Testis (tissue), 5 donors: Measurements from ENCODE around the gene ADAMTS5. TPM values are rescaled to one million over a fixed set of nuclear protein-coding genes. Genes with fewer than 3 reads are reported as not detected.

Experiments used
- DNase-seq: peaks from one replicate; pipeline ENCODE4 v3.0.0-alpha.2; 2019
- H3K27ac ChIP-seq, 2 donors: fragments of 200-600 bp; sonication (generic); one replicate each; pipeline ENCODE4 v1.5.1; 2019
- H3K27me3 ChIP-seq: fragments of 200-600 bp; sonication (generic); one replicate; pipeline ENCODE4 v1.5.1; 2019
- H3K36me3 ChIP-seq: fragments of 200-600 bp; sonication (generic); one replicate; pipeline ENCODE4 v1.5.1; 2017; ENCODE audit warnings: low read depth; ENCODE audit errors: missing control alignments
- H3K4me1 ChIP-seq: fragments of 200-600 bp; sonication (generic); one replicate; pipeline ENCODE4 v1.5.1; 2019
- H3K4me3 ChIP-seq, 2 donors: fragments of 200-600 bp; sonication (generic); one replicate each; pipeline ENCODE4 v1.5.1; 2017 to 2019
- H3K9me3 ChIP-seq: fragments of 200-600 bp; sonication (generic); one replicate; pipeline ENCODE4 v1.5.1; 2017
- POLR2A ChIP-seq: fragments of 450-650 bp; IDR thresholded peaks from one replicate; pipeline ENCODE4 v1.6.1; 2017; ENCODE audit warnings: antibody characterized with exemption, mild to moderate bottlenecking, moderate library complexity
- WGBS, 2 donors: methylation state at CpG; one replicate each; pipeline ENCODE4 v1.1.5; 2018; 5-methylcytosine and 5-hydroxymethylcytosine counted together
- intact Hi-C: fragments of 100-400 bp; cut with DNase I; formaldehyde crosslinking; loops from one replicate; pipeline ENCODE4 v1.15.1; 2023; ENCODE audit warnings: low total_unique reads
- long read RNA-seq, 2 donors: transcript quantifications; one replicate each; lab custom pipeline, GENCODE V29; 2026
- polyA plus RNA-seq: library from polyadenylated mRNA; stranded (reverse); fragments of 350-450 nt; fragmentation: Illumina TruSeq; extraction: RNeasy Lipid Tissue Mini Kit (QIAGEN cat#74804); gene quantifications from one replicate; pipeline ENCODE4 v1.2.3, GENCODE V29; 2014; ENCODE audit warnings: low read depth, low replicate concordance; ENCODE audit not compliant: insufficient read depth
- total RNA-seq, 2 donors: library from RNA; depleted of rRNA; stranded (reverse); fragments of >200 nt; gene quantifications; one replicate each; pipeline ENCODE4 v1.2.3, GENCODE V29; 2016
- TF ChIP-seq, protein P1 (sequence below), 3 experiments: fragments of 450-650 bp in 2 of 3; fragments of 200-600 bp in 1 of 3; sonication (generic) in 1 of 3; IDR thresholded peaks; one replicate each; pipeline ENCODE4 v1.5.1; 2016 to 2019; ENCODE audit warnings: antibody characterized with exemption in 3 of 3, mild to moderate bottlenecking in 2 of 3, moderate library complexity in 1 of 3

ADAMTS5 gene
- 1 to 10 TPM; 1.9 to 3.7 TPM for total RNA-seq
- 2.6 TPM for polyA plus RNA-seq
- long read RNA-seq, donor 1, full-length matches to known transcripts, result 8 of 17 reads
- long read RNA-seq, donor 1, partial matches to known transcripts, result 9 of 17 reads
- long read RNA-seq, donor 1, other reads (novel, unspliced or antisense), result 0 of 17 reads
- long read RNA-seq, donor 2, full-length matches to known transcripts, result 3 of 9 reads
- long read RNA-seq, donor 2, partial matches to known transcripts, result 6 of 9 reads
- long read RNA-seq, donor 2, other reads (novel, unspliced or antisense), result 0 of 9 reads

DNA sequence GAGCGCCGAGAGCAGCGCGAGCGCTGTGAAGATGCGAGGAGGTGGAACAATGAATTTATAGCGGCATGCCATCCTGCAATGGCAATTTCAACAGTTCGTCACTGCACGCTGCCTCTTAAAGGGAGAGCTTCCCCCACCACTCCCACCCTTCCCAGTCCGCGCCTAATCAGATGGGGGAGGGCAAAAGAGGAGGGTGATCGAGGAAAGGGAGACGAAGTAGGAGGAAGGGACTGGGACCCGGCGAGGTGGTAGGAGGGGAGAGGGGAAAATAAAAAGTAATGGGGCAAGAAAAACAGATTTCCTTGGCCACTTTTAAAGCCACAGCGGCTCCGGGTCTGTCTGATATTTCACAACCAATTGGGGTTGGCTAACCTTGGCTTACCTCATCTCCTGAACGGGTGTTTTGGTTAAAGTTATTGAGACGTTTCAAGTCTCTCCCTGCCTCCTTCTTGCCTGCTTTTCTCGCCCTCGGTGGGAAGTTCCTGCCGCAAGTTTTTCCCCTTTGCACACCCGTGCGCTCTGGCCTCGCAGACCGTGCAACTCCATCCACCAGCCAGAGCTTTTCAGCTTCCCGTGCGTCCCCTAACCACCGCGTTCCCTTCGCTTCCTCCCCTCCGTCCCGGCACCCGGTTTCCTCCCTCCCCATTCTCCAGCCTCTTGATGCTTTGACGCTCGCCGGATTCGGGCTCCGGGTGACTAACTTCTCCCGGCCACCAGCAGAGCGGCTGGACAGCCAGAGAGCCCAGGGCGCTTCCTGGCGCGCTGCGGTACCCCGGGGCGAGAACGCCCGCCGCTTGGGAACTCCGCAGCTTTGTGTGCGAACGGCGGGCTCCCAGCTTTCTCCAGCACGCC, at the start of gene ADAMTS5:
TSS of gene ADAMTS5 (minus strand) at position 27 of the 852 bp plus-strand sequence. CDS start 697 bp downstream, outside the sequence.
- H3K4me3 ChIP-seq, result peak within 1 kb of the TSS; percentile 55 to 68
- TF ChIP-seq, protein P1, sequence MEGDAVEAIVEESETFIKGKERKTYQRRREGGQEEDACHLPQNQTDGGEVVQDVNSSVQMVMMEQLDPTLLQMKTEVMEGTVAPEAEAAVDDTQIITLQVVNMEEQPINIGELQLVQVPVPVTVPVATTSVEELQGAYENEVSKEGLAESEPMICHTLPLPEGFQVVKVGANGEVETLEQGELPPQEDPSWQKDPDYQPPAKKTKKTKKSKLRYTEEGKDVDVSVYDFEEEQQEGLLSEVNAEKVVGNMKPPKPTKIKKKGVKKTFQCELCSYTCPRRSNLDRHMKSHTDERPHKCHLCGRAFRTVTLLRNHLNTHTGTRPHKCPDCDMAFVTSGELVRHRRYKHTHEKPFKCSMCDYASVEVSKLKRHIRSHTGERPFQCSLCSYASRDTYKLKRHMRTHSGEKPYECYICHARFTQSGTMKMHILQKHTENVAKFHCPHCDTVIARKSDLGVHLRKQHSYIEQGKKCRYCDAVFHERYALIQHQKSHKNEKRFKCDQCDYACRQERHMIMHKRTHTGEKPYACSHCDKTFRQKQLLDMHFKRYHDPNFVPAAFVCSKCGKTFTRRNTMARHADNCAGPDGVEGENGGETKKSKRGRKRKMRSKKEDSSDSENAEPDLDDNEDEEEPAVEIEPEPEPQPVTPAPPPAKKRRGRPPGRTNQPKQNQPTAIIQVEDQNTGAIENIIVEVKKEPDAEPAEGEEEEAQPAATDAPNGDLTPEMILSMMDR (IDR thresholded peaks at IDR 0.05), result no peak
- TF ChIP-seq POLR2A, result no peak
- WGBS, 2 donors, result 1 to 2% methylated on average over 53 to 55 of the region's 55 CpGs
- H3K27ac ChIP-seq, result peak within 1 kb of the TSS; percentile 33 to 81
- DNase-seq, result peak; percentile 30
- intact Hi-C loops, result no loop called here
- H3K9me3 ChIP-seq, result no peaks in the 10 kb centered on the region
- peaks cover 5% of the 10 kb centered on the region for H3K4me1 ChIP-seq
- H3K27me3 ChIP-seq, result no peaks in the 10 kb centered on the region
- H3K36me3 ChIP-seq, result no peaks in the 10 kb centered on the region

DNA sequence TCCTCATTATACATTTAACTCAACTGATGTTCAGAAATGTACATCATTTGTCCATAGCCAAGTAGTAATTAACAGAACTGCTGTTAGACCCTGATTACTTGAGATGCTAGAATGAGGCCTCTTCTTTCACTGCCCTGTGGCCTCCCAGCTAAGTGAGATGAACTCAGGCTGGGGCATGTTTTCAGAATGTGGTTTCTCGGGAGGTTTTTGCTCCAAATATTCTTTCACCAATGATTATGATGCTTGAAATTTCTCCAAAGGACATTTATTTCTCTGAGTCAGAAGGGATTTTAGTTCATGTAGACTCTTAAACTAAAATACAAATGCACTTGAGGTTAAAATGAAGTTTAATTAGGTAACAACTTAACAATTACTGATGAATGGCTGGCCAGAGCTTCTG, 34.6 kb upstream of the ADAMTS5 start:
- Histone ChIP-seq H3K27me3 (no peaks in the 10 kb centered on the region), H3K4me1 (no peaks in the 10 kb centered on the region), H3K27ac (no peak overlapping the region), H3K9me3 (no peaks in the 10 kb centered on the region), H3K36me3 (no peaks in the 10 kb centered on the region), H3K4me3 (no peak overlapping the region)
- WGBS, 2 donors, result 71 to 73% methylated on average over 1 of the region's 1 CpG
- intact Hi-C loops, result no loop called here
- TF ChIP-seq, protein P1 (IDR thresholded peaks at IDR 0.05), result no peak
- no peak for TF ChIP-seq POLR2A
- no peak for DNase-seq

DNA sequence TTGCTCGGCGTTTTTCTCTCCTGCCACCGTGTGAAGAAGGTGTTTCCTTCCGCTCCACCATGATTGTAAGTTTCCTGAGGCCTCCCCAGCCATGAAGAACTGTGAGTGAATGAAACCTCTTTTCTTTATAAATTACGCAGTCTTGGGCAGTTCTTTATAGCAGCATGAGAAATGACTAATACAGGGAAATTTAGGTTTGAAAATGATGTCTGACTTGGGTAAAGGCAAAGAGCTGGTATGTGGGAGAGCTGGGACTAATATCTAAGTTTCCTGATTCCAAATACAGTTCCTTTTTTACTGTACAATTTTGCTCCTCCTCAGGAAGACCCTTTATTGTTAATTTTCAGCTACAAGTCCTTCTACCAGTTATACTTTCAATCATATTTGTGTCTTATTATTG, 16.7 kb upstream of the ADAMTS5 start:
- no peak for DNase-seq
- intact Hi-C loops, result no loop called here
- WGBS, 2 donors, result 61 to 75% methylated on average over 5 of the region's 5 CpGs
- no peak overlapping the region for H3K27ac ChIP-seq
- TF ChIP-seq, protein P1 (IDR thresholded peaks at IDR 0.05), result no peak
- TF ChIP-seq POLR2A, result no peak
- H3K4me3 ChIP-seq, result no peak overlapping the region
- no peaks in the 10 kb centered on the region for H3K9me3 ChIP-seq
- no peaks in the 10 kb centered on the region for H3K4me1 ChIP-seq
- H3K36me3 ChIP-seq, result no peaks in the 10 kb centered on the region
- no peaks in the 10 kb centered on the region for H3K27me3 ChIP-seq

DNA sequence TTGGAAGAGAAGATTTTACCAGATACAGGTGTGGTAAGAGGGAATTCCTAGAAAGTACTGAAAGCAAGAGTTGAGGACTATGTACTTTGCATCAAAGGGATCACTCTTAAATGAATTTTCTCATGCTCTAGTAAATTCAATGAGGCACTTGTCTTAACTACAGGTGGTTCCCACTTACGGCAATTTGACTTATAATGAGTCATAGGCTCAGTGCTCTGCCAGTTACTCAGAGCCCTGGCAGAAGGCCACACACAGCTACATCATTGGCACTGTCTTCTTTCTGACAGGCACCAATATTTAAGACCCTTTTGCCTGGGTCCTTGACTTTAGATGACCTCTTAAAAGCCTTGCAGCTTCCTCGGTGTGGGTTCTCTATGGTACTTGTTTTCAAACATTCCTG, 15.9 kb upstream of the ADAMTS5 start:
- WGBS, 2 donors, result 79 to 82% methylated on average over 2 of the region's 2 CpGs
- H3K4me3 ChIP-seq, result no peak overlapping the region
- no peaks in the 10 kb centered on the region for H3K9me3 ChIP-seq
- no peaks in the 10 kb centered on the region for H3K4me1 ChIP-seq
- no peaks in the 10 kb centered on the region for H3K36me3 ChIP-seq
- intact Hi-C loops, result no loop called here
- TF ChIP-seq, protein P1 (IDR thresholded peaks at IDR 0.05), result no peak
- no peak for TF ChIP-seq POLR2A
- H3K27ac ChIP-seq, result no peak overlapping the region
- no peak for DNase-seq
- no peaks in the 10 kb centered on the region for H3K27me3 ChIP-seq
